ENCODE data around the gene STARD3. TPM values are rescaled to one million over a fixed set of nuclear protein-coding genes. Genes with fewer than 3 reads are reported as not detected.
A peak's percentile ranks its signal among the peaks of the same experiment; 100 is the strongest.

The STARD3 gene
- total and polyA plus RNA-seq, 3 experiments from 2014 or later: 44.5 to 74.1 (median 71.4) TPM

DNA sequence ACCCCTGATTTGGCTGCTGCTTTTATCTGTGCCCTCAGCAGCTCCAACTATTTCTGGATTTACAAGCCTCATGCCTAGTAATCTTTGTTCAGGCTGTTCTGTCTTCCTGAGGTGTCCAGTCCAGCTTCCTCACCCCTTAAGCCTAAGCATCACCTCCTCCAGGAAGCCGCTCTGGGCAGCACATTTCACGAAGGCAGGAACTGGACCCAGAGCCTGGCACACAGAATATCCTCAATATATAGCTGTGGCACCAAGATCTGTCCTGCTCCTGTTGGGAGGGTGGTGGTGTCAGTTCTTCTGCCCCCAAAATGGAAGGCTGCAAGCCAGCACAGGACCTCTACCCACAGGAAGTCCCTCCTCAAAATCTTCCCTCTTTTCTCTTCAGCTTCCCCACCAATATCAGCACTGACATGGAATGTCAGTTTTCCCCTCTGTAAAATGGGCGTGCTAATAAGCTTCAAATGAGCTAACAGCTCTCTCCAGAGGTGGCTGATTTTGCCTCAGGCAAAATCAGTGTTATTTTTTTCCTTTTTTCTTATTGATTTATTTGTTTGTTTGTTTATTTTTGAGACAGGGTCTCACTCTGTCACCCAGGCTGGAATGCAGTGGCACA is 22.3 kb upstream of the STARD3 start:
- no peaks in the 10 kb centered on the region for H3K9me3 ChIP-seq (ENCODE audit: low read length)
- H3K4me3 ChIP-seq (ENCODE audit: low read length): no peak overlapping the region
- peaks cover 9% of the 10 kb centered on the region for H3K4me1 ChIP-seq (ENCODE audit: insufficient read depth, low read length)
- ChIA-PET CTCF (interaction anchor here (0.9 to 3.7 kb wide), 4 partner anchors 9 to 40 kb away, joined by 3 to 15 read pairs (median 3); no protein-coding TSS in a partner anchor), POLR2A (interaction anchor here (0.7 kb wide), 1 partner anchor 129 kb away, joined by 3 read pairs; no protein-coding TSS in a partner anchor)
- Mint-ChIP-seq H3K4me1 (peaks cover 0 to 9% (median 7%) of the 10 kb centered on the region in 3 donors), H3K36me3 (peaks cover 0 to 2% (median 0%) of the 10 kb centered on the region in 3 donors), H3K4me3 (no peak overlapping the region), H3K27ac (no peak overlapping the region), H3K27me3 (peaks cover 16 to 41% of the 10 kb centered on the region in 2 donors), H3K9me3 (peaks cover 0 to 2% (median 0%) of the 10 kb centered on the region in 5 donors)
- no peak overlapping the region for H3K27ac ChIP-seq (ENCODE audit: low read depth, low read length)
- DNase-seq: no peak
- peaks cover 4% of the 10 kb centered on the region for H3K27me3 ChIP-seq (ENCODE audit: insufficient read depth, low read length, poor library complexity, severe bottlenecking)
- no peaks in the 10 kb centered on the region for H3K36me3 ChIP-seq (ENCODE audit: insufficient read depth, low read length)

DNA sequence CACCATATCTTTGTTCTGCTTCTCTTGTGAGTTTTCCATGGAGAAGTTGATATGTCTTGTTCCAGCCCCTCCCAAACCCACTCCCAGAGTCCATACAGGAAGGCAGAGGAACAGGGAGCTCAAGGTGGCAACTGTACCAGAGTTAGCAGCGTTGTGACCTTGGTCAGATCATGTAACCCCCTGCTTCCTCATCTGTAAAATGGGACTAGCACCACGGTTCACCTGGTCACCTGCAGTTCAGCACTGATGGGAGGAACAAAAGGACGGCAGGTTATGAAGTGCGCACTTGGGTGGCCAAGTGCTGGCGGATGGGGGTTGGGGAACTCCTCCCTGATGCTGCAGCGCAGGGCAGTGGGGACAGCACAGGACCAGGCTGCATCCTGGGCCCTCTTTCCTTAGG is 21.5 kb upstream of the STARD3 start:
- Mint-ChIP-seq H3K36me3 (peaks cover 0 to 2% (median 0%) of the 10 kb centered on the region in 3 donors), H3K4me1 (peaks cover 0 to 9% (median 7%) of the 10 kb centered on the region in 3 donors), H3K4me3 (peak overlapping the region in 1 of 7 donors; percentile 38), H3K27ac (no peak overlapping the region), H3K27me3 (peaks cover 12 to 38% of the 10 kb centered on the region in 2 donors), H3K9me3 (peaks cover 0 to 2% (median 0%) of the 10 kb centered on the region in 5 donors)
- DNase-seq: no peak
- Histone ChIP-seq H3K4me1 (ENCODE audit: insufficient read depth, low read length) (peaks cover 9% of the 10 kb centered on the region), H3K9me3 (ENCODE audit: low read length) (no peaks in the 10 kb centered on the region), H3K36me3 (ENCODE audit: insufficient read depth, low read length) (no peaks in the 10 kb centered on the region), H3K4me3 (ENCODE audit: low read length) (no peak overlapping the region), H3K27ac (ENCODE audit: low read depth, low read length) (no peak overlapping the region), H3K27me3 (ENCODE audit: insufficient read depth, low read length, poor library complexity, severe bottlenecking) (peaks cover 4% of the 10 kb centered on the region)
- CTCF ChIA-PET: interaction anchor here (1.1 to 3.7 kb wide), 3 partner anchors 8 to 53 kb away, joined by 3 to 15 read pairs (median 3); partner anchors contain the start of gene PNMT
- POLR2A ChIA-PET: no interaction called here

DNA sequence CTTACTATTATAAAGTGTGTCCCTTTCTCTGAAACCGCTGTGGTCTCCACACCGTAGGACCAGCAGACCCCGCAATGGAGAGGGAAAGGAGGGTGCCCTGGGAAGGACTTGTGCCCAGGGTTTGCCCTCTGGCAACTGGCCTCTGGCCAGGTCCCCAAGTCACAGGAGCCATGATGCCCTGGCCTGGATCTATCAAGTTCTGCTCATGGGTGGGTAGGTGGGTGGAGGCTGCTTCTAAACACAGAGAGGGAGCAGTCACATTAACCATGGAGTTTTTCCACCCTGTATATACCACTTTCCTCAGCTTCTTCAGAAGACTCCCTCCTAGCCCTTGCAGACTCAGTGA is 19.9 kb upstream of the STARD3 start:
- Mint-ChIP-seq H3K9me3 (no peaks in the 10 kb centered on the region), H3K27me3 (peaks cover 9 to 29% of the 10 kb centered on the region in 2 donors), H3K27ac (no peak overlapping the region), H3K36me3 (peaks cover 0 to 2% (median 0%) of the 10 kb centered on the region in 3 donors), H3K4me3 (peak overlapping the region; percentile 54 to 85 (median 66)), H3K4me1 (peaks cover 4 to 12% (median 11%) of the 10 kb centered on the region in 3 donors)
- peaks cover 4% of the 10 kb centered on the region for H3K27me3 ChIP-seq (ENCODE audit: insufficient read depth, low read length, poor library complexity, severe bottlenecking)
- H3K36me3 ChIP-seq (ENCODE audit: insufficient read depth, low read length): no peaks in the 10 kb centered on the region
- ChIA-PET CTCF (interaction anchor here (1.0 to 11.4 kb wide), 2 partner anchors 17 to 35 kb away, joined by 4 to 161 read pairs; partner anchors contain the start of gene STARD3), POLR2A (no interaction called here)
- no peak for DNase-seq
- H3K4me1 ChIP-seq (ENCODE audit: insufficient read depth, low read length): peaks cover 12% of the 10 kb centered on the region
- peak overlapping the region; percentile 41 for H3K4me3 ChIP-seq (ENCODE audit: low read length)
- H3K9me3 ChIP-seq (ENCODE audit: low read length): no peaks in the 10 kb centered on the region
- no peak overlapping the region for H3K27ac ChIP-seq (ENCODE audit: low read depth, low read length)

GRCh38 chr17:39617446-39618245 is 19.3 kb upstream of the STARD3 start:
- Mint-ChIP-seq H3K27ac (no peak overlapping the region), H3K4me1 (peaks cover 10 to 17% (median 16%) of the 10 kb centered on the region in 3 donors), H3K4me3 (peak overlapping the region; percentile 72 to 90 (median 82)), H3K27me3 (peaks cover 9 to 29% of the 10 kb centered on the region in 2 donors), H3K9me3 (no peaks in the 10 kb centered on the region), H3K36me3 (peaks cover 0 to 2% (median 0%) of the 10 kb centered on the region in 3 donors)
- CTCF ChIA-PET: interaction anchor here (1.0 to 11.4 kb wide), 3 partner anchors 16 to 70 kb away, joined by 4 to 161 read pairs (median 5); partner anchors contain the start of gene STARD3
- H3K36me3 ChIP-seq (ENCODE audit: insufficient read depth, low read length): no peaks in the 10 kb centered on the region
- H3K9me3 ChIP-seq (ENCODE audit: low read length): no peaks in the 10 kb centered on the region
- peak overlapping the region; percentile 41 for H3K4me3 ChIP-seq (ENCODE audit: low read length)
- POLR2A ChIA-PET: no interaction called here
- H3K27me3 ChIP-seq (ENCODE audit: insufficient read depth, low read length, poor library complexity, severe bottlenecking): peaks cover 4% of the 10 kb centered on the region
- H3K4me1 ChIP-seq (ENCODE audit: insufficient read depth, low read length): peaks cover 16% of the 10 kb centered on the region
- peak; percentile 32 to 68 (median 47) for DNase-seq
- no peak overlapping the region for H3K27ac ChIP-seq (ENCODE audit: low read depth, low read length)

GRCh38 chr17:39618246-39618913 is 18.6 kb upstream of the STARD3 start:
- H3K27me3 ChIP-seq (ENCODE audit: insufficient read depth, low read length, poor library complexity, severe bottlenecking): peaks cover 4% of the 10 kb centered on the region
- Mint-ChIP-seq H3K27me3 (peaks cover 2 to 21% of the 10 kb centered on the region in 2 donors), H3K4me3 (peak overlapping the region; percentile 72 to 90 (median 82)), H3K4me1 (peaks cover 16 to 24% (median 18%) of the 10 kb centered on the region in 3 donors), H3K9me3 (no peaks in the 10 kb centered on the region), H3K27ac (peak overlapping the region in 2 of 8 donors; percentile 66 to 74), H3K36me3 (peaks cover 0 to 2% (median 0%) of the 10 kb centered on the region in 3 donors)
- ChIA-PET POLR2A (interaction anchor here (1.4 kb wide), 1 partner anchor 19 kb away, joined by 3 read pairs; the partner anchor contains the start of gene STARD3), CTCF (interaction anchor here (1.3 to 11.4 kb wide), 5 partner anchors 15 to 362 kb away, joined by 4 to 161 read pairs (median 5); partner anchors contain the start of genes MIEN1, PSMD3 and STARD3)
- H3K27ac ChIP-seq (ENCODE audit: low read depth, low read length): no peak overlapping the region
- H3K36me3 ChIP-seq (ENCODE audit: insufficient read depth, low read length): no peaks in the 10 kb centered on the region
- no peaks in the 10 kb centered on the region for H3K9me3 ChIP-seq (ENCODE audit: low read length)
- no peak for DNase-seq
- H3K4me3 ChIP-seq (ENCODE audit: low read length): peak overlapping the region; percentile 51
- H3K4me1 ChIP-seq (ENCODE audit: insufficient read depth, low read length): peaks cover 24% of the 10 kb centered on the region

GRCh38 chr17:39618956-39619785 is 17.8 kb upstream of the STARD3 start:
- Mint-ChIP-seq H3K27ac (peak overlapping the region in 1 of 8 donors; percentile 56), H3K9me3 (no peaks in the 10 kb centered on the region), H3K4me1 (peaks cover 20 to 30% (median 20%) of the 10 kb centered on the region in 3 donors), H3K36me3 (peaks cover 0 to 2% (median 0%) of the 10 kb centered on the region in 3 donors), H3K27me3 (peaks cover 1 to 18% of the 10 kb centered on the region in 2 donors), H3K4me3 (peak overlapping the region in 6 of 7 donors; percentile 19 to 82 (median 37))
- H3K4me1 ChIP-seq (ENCODE audit: insufficient read depth, low read length): peaks cover 27% of the 10 kb centered on the region
- DNase-seq: no peak
- no peaks in the 10 kb centered on the region for H3K36me3 ChIP-seq (ENCODE audit: insufficient read depth, low read length)
- no peaks in the 10 kb centered on the region for H3K9me3 ChIP-seq (ENCODE audit: low read length)
- H3K27me3 ChIP-seq (ENCODE audit: insufficient read depth, low read length, poor library complexity, severe bottlenecking): peaks cover 4% of the 10 kb centered on the region
- ChIA-PET CTCF (interaction anchor here (1.1 to 11.4 kb wide), 6 partner anchors 12 to 362 kb away, joined by 3 to 161 read pairs (median 4); partner anchors contain the start of genes MIEN1, PSMD3 and STARD3), POLR2A (interaction anchor here (0.5 to 1.4 kb wide), 2 partner anchors 18 to 111 kb away, joined by 3 to 5 read pairs; partner anchors contain the start of gene STARD3)
- no peak overlapping the region for H3K27ac ChIP-seq (ENCODE audit: low read depth, low read length)
- no peak overlapping the region for H3K4me3 ChIP-seq (ENCODE audit: low read length)

DNA sequence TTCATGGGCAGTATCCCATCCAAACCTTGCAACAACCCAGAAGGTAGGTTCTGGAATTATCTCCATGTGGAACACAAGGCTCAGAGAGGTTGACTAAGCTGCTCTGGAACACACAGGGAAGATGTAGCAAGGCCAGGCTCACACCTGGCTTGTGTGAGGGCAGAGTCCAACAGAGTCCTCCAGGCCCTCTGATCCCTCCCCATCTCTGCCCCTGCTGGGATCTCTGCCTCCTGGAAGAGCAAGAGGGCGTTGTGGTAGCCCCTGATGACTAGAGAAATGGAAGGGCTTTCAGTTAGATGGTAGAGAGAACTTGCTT is 17.2 kb upstream of the STARD3 start:
- CTCF ChIA-PET: interaction anchor here (1.1 to 11.4 kb wide), 5 partner anchors 13 to 361 kb away, joined by 3 to 161 read pairs (median 4); partner anchors contain the start of genes MIEN1, PSMD3 and STARD3
- Histone ChIP-seq H3K36me3 (ENCODE audit: insufficient read depth, low read length) (no peaks in the 10 kb centered on the region), H3K4me1 (ENCODE audit: insufficient read depth, low read length) (peaks cover 27% of the 10 kb centered on the region), H3K27ac (ENCODE audit: low read depth, low read length) (no peak overlapping the region), H3K9me3 (ENCODE audit: low read length) (no peaks in the 10 kb centered on the region), H3K4me3 (ENCODE audit: low read length) (no peak overlapping the region), H3K27me3 (ENCODE audit: insufficient read depth, low read length, poor library complexity, severe bottlenecking) (peaks cover 4% of the 10 kb centered on the region)
- no peak for DNase-seq
- peaks cover 0 to 13% of the 10 kb centered on the region in 2 donors for H3K27me3 Mint-ChIP-seq
- H3K4me1 Mint-ChIP-seq: peaks cover 20 to 30% (median 20%) of the 10 kb centered on the region in 3 donors
- H3K36me3 Mint-ChIP-seq: peaks cover 0 to 2% (median 0%) of the 10 kb centered on the region in 3 donors
- peak overlapping the region in 1 of 7 donors; percentile 20 for H3K4me3 Mint-ChIP-seq
- POLR2A ChIA-PET: interaction anchor here (0.5 to 1.4 kb wide), 3 partner anchors 18 to 224 kb away, joined by 3 to 5 read pairs (median 3); partner anchors contain the start of gene STARD3
- peak overlapping the region in 1 of 8 donors; percentile 56 for H3K27ac Mint-ChIP-seq
- no peaks in the 10 kb centered on the region for H3K9me3 Mint-ChIP-seq

Data from CD8-positive, alpha-beta memory T cell (primary cell).